C4-2B (cell line): Measurements from ENCODE around the gene IL12RB2.

ENCODE experiments used
- CTCF ChIP-seq: fragments of 450-650 bp; conservative IDR thresholded peaks from 2 replicates; pipeline ENCODE4 v1.5.1; 2017; ENCODE audit warnings: mild to moderate bottlenecking
- ZFX ChIP-seq: fragments of 450-650 bp; IDR thresholded peaks from 2 replicates; pipeline ENCODE4 v1.6.1; 2017

GRCh38 chr1:67273591-67273990, 34.1 kb upstream of the IL12RB2 start:
- TF ChIP-seq CTCF (no peak), ZFX (no peak)
